ENCODE data around the gene NTM. TPM values are rescaled to one million over a fixed set of nuclear protein-coding genes. Genes with fewer than 3 reads are reported as not detected.
A peak's percentile ranks its signal among the peaks of the same experiment; 100 is the strongest.

NTM gene
- total and polyA plus RNA-seq, 4 experiments from 2014 or later: not detected

DNA sequence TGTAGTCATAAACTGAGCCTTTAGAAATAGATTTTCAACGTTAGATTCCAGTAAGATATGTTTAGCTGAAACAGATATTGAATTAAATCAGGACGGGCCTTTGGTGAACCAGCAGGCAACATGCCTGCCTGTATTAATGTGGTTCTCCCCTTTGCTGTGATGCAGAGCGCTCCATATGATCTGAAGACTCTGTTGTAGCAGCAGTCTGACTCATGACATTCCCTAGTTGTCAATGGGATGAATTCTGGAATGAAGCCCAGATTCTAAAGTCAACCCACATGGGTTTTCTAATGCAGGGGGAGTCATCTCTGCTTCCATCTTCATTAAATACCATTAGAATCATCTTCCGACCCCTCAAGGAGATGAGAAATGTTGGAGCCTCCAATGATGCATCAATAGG is 864.5 kb downstream of the NTM start:
- intact Hi-C loops (cut with micrococcal nuclease): no loop called here
- ChIA-PET POLR2A (ENCODE audit: partially characterized antibody) (no interaction called here), CTCF (ENCODE audit: partially characterized antibody) (no interaction called here)
- no peak overlapping the region for H3K27ac Mint-ChIP-seq
- no peaks in the 10 kb centered on the region for H3K4me1 Mint-ChIP-seq
- Histone ChIP-seq H3K4me1 (ENCODE audit: insufficient read depth, low read length) (no peaks in the 10 kb centered on the region), H3K36me3 (ENCODE audit: insufficient read depth, low read length) (no peaks in the 10 kb centered on the region), H3K27me3 (ENCODE audit: insufficient read depth, low read length) (no peaks in the 10 kb centered on the region), H3K9me3 (ENCODE audit: control insufficient read depth in 1 of 2, low read length in 2 of 2) (no peaks in the 10 kb centered on the region), H3K4me3 (ENCODE audit: low read length in 2 of 2) (no peak overlapping the region), H3K27ac (ENCODE audit: low read depth, low read length) (no peak overlapping the region)
- H3K36me3 Mint-ChIP-seq: no peaks in the 10 kb centered on the region
- peaks cover 0 to 2% (median 0%) of the 10 kb centered on the region in 8 donors for H3K9me3 Mint-ChIP-seq
- no peak for DNase-seq
- no peaks in the 10 kb centered on the region for H3K27me3 Mint-ChIP-seq
- H3K4me3 Mint-ChIP-seq: no peak overlapping the region

DNA sequence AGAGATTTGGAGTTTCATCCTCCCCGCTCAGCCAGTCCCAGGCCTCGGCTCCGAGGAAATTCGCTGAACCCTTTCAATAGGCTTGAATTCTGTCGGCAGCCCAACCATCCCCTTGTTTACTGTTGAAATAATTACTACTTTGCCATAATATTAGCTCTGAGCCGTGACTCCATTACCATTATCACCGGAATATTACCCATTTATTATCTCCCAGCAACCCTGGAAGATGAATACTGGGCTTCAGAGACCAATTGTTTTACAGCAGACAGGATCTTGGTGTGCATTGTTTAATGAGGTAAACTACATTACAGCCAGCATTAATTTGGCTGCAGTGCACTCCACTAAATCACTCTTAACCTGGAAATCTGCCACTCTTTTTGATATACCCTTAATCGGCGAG is 867.4 kb downstream of the NTM start:
- no peak for DNase-seq
- Mint-ChIP-seq H3K4me3 (no peak overlapping the region), H3K4me1 (no peaks in the 10 kb centered on the region), H3K27me3 (no peaks in the 10 kb centered on the region), H3K9me3 (peaks cover 0 to 2% (median 0%) of the 10 kb centered on the region in 8 donors), H3K27ac (peak overlapping the region in 1 of 7 donors; percentile 50), H3K36me3 (no peaks in the 10 kb centered on the region)
- H3K27me3 ChIP-seq (ENCODE audit: insufficient read depth, low read length): no peaks in the 10 kb centered on the region
- no peaks in the 10 kb centered on the region for H3K4me1 ChIP-seq (ENCODE audit: insufficient read depth, low read length)
- intact Hi-C loops (cut with micrococcal nuclease): no loop called here
- H3K27ac ChIP-seq (ENCODE audit: low read depth, low read length): no peak overlapping the region
- H3K4me3 ChIP-seq (ENCODE audit: low read length in 2 of 2): no peak overlapping the region
- H3K9me3 ChIP-seq (ENCODE audit: control insufficient read depth in 1 of 2, low read length in 2 of 2): no peaks in the 10 kb centered on the region
- ChIA-PET CTCF (ENCODE audit: partially characterized antibody) (no interaction called here), POLR2A (ENCODE audit: partially characterized antibody) (no interaction called here)
- H3K36me3 ChIP-seq (ENCODE audit: insufficient read depth, low read length): no peaks in the 10 kb centered on the region

DNA sequence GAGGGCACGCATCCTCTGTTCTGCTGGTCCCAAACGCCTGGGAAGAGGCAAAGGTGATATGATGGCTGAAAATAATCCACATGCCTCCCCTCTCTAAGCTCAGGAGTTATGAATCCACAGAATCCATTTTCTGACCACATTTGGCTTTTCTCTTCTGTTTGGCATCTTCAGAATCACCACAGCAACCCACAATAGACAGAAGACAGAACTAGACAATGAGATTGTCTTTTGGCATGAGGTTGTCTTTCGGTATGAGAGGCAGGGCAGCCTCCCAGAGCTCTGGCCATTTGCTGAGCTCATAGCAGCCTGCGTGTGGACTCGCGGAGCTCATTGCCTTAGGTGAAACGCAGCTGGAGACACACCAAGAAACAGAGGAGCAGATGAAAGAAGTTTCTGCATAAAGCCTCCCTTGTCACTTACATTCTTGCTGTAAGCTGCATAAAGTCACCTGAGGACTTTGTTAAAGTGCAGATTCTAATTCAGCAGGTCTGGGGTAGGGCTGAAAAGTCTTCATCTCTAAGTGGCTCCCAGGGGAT is 868.0 kb downstream of the NTM start:
- POLR2A ChIA-PET (ENCODE audit: partially characterized antibody): no interaction called here
- H3K36me3 Mint-ChIP-seq: no peaks in the 10 kb centered on the region
- H3K4me3 Mint-ChIP-seq: no peak overlapping the region
- Histone ChIP-seq H3K27me3 (ENCODE audit: insufficient read depth, low read length) (no peaks in the 10 kb centered on the region), H3K4me3 (ENCODE audit: low read length in 2 of 2) (no peak overlapping the region), H3K36me3 (ENCODE audit: insufficient read depth, low read length) (no peaks in the 10 kb centered on the region), H3K27ac (ENCODE audit: low read depth, low read length) (no peak overlapping the region), H3K4me1 (ENCODE audit: insufficient read depth, low read length) (no peaks in the 10 kb centered on the region), H3K9me3 (ENCODE audit: control insufficient read depth in 1 of 2, low read length in 2 of 2) (no peaks in the 10 kb centered on the region)
- no peaks in the 10 kb centered on the region for H3K27me3 Mint-ChIP-seq
- peaks cover 0 to 2% (median 0%) of the 10 kb centered on the region in 8 donors for H3K9me3 Mint-ChIP-seq
- H3K27ac Mint-ChIP-seq: no peak overlapping the region
- CTCF ChIA-PET (ENCODE audit: partially characterized antibody): no interaction called here
- no peaks in the 10 kb centered on the region for H3K4me1 Mint-ChIP-seq
- DNase-seq: no peak
- intact Hi-C loops (cut with micrococcal nuclease): no loop called here

DNA sequence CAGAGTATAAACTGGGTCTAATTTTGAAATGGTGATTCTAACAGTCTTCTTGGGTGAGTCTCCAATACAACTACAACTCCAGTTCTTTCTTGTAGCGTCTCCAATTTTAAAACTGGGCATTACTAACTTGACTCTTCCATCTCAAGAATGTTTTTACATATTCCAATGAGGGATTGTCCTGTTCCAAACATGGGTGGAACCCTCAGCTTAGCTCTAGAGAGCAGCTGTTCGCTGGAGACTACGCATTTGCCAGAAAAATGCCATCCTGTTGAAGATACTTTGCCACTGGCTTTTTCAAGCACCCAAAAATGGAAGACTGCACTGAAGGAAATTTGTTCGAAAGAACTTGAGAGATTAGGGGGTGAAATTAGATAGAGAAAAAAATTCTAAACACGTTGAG is 870.0 kb downstream of the NTM start:
- no peak overlapping the region for H3K4me3 ChIP-seq (ENCODE audit: low read length in 2 of 2)
- intact Hi-C loops (cut with micrococcal nuclease): no loop called here
- DNase-seq: no peak

DNA sequence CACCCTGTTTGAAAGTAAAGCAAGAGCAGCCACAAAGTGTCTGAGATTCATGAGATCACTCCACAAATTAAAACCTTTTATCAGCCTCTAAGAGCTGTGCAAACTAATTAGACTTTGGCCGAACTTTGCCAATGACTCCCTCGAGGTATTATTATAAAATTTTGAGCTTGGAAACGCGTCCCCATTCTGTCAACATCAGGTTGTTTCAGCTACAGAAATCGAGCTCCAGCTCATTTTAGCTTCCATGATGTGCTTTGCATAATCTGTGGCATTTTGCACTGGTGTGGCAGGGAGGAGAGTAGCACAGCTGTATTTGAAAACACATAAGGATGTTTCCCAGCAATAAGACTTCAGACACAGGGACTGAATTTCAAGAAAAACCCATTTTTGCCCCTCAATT is 872.2 kb downstream of the NTM start:
- Mint-ChIP-seq H3K36me3 (no peaks in the 10 kb centered on the region), H3K4me3 (no peak overlapping the region), H3K27me3 (no peaks in the 10 kb centered on the region), H3K9me3 (peaks cover 0 to 2% (median 0%) of the 10 kb centered on the region in 8 donors), H3K27ac (no peak overlapping the region), H3K4me1 (no peaks in the 10 kb centered on the region)
- H3K27me3 ChIP-seq (ENCODE audit: insufficient read depth, low read length): no peaks in the 10 kb centered on the region
- DNase-seq: no peak
- no peak overlapping the region for H3K27ac ChIP-seq (ENCODE audit: low read depth, low read length)
- ChIA-PET POLR2A (ENCODE audit: partially characterized antibody) (no interaction called here), CTCF (ENCODE audit: partially characterized antibody) (no interaction called here)
- H3K4me3 ChIP-seq (ENCODE audit: low read length in 2 of 2): no peak overlapping the region
- H3K36me3 ChIP-seq (ENCODE audit: insufficient read depth, low read length): no peaks in the 10 kb centered on the region
- no peaks in the 10 kb centered on the region for H3K9me3 ChIP-seq (ENCODE audit: control insufficient read depth in 1 of 2, low read length in 2 of 2)
- intact Hi-C loops (cut with micrococcal nuclease): no loop called here
- no peaks in the 10 kb centered on the region for H3K4me1 ChIP-seq (ENCODE audit: insufficient read depth, low read length)

More for the DNA sequence above, 870.0 kb downstream of the NTM start:
- H3K27me3 Mint-ChIP-seq: no peaks in the 10 kb centered on the region
- Histone ChIP-seq H3K27ac (ENCODE audit: low read depth, low read length) (no peak overlapping the region), H3K27me3 (ENCODE audit: insufficient read depth, low read length) (no peaks in the 10 kb centered on the region), H3K36me3 (ENCODE audit: insufficient read depth, low read length) (no peaks in the 10 kb centered on the region), H3K9me3 (ENCODE audit: control insufficient read depth in 1 of 2, low read length in 2 of 2) (no peaks in the 10 kb centered on the region), H3K4me1 (ENCODE audit: insufficient read depth, low read length) (no peaks in the 10 kb centered on the region)
- H3K27ac Mint-ChIP-seq: no peak overlapping the region
- ChIA-PET CTCF (ENCODE audit: partially characterized antibody) (no interaction called here), POLR2A (ENCODE audit: partially characterized antibody) (no interaction called here)
- peaks cover 0 to 2% (median 0%) of the 10 kb centered on the region in 8 donors for H3K9me3 Mint-ChIP-seq
- no peaks in the 10 kb centered on the region for H3K4me1 Mint-ChIP-seq
- H3K4me3 Mint-ChIP-seq: no peak overlapping the region
- no peaks in the 10 kb centered on the region for H3K36me3 Mint-ChIP-seq

DNA sequence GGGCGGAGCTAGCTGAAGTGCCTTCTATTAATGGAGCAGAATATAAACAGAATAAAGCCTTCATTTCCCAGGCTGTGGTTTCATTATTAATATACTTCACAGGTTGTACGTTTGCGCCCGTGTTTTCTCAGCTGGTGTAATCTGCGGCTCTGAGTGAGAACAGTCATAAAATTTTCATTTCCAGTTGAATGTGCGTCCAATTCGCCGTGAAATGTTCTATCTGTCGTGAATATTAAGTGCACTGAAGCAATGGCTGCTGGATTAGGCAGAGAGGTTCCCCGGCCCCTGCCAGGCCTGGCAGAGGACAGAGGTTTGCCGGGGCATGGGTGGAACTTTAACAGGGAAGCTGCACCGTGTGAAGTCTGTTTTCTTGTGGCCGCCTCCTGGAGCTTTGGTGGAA is 874.4 kb downstream of the NTM start:
- Histone ChIP-seq H3K27me3 (ENCODE audit: insufficient read depth, low read length) (no peaks in the 10 kb centered on the region), H3K36me3 (ENCODE audit: insufficient read depth, low read length) (no peaks in the 10 kb centered on the region), H3K4me1 (ENCODE audit: insufficient read depth, low read length) (no peaks in the 10 kb centered on the region), H3K4me3 (ENCODE audit: low read length in 2 of 2) (no peak overlapping the region), H3K9me3 (ENCODE audit: control insufficient read depth in 1 of 2, low read length in 2 of 2) (no peaks in the 10 kb centered on the region), H3K27ac (ENCODE audit: low read depth, low read length) (no peak overlapping the region)
- no peak for DNase-seq
- Mint-ChIP-seq H3K27me3 (no peaks in the 10 kb centered on the region), H3K9me3 (peaks cover 0 to 4% (median 0%) of the 10 kb centered on the region in 8 donors), H3K4me1 (no peaks in the 10 kb centered on the region), H3K27ac (no peak overlapping the region), H3K4me3 (no peak overlapping the region), H3K36me3 (no peaks in the 10 kb centered on the region)
- intact Hi-C loops (cut with micrococcal nuclease): no loop called here
- CTCF ChIA-PET (ENCODE audit: partially characterized antibody): no interaction called here
- POLR2A ChIA-PET (ENCODE audit: partially characterized antibody): no interaction called here

DNA sequence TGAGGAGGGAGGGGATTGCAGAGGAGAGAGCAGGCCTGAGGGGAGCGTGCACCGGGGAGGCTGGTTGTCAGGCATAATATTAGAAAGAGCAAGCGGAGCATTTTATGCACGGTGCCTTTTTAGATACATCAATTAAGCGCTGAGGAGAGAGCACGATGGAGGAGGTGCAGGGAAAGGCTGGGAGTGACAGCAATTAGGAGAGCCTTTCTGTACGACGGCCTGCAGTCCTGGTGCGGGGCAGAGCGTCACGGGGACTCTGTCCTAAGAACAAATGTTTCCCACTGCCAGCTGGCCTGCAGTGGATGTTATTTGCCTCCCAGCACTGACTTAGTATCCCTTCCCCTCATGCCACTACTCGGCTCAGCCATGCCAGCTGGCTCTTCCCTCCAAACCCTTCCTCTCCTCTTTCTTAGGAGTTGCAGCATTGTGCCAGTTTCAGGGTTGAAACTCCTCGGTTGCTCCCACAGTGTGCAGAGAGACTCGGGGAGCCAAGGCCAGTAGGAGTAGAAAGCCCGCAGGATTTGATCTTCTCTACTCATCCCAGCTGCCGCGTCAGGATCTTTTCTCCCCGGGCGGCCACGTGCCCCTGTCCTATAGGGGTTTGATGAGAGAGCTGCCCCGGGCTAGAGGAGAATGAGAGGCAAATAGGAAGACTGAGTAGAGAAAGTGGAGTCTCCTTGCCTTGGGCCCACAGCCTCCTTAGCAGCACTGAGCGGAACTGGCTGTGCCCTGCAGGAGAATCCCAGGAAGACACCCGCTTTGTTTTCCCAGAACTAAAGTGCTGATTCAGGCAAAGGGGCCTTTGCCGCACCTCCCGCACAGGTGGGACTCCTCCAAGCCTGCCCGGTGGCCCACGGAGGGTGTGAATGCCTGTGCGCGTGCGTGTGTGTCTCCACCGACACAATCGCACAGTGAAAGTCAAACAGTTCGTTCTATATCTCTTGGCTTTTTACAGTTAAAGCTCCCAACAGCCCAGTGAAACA is 875.3 kb downstream of the NTM start:
- Mint-ChIP-seq H3K27me3 (no peaks in the 10 kb centered on the region), H3K36me3 (no peaks in the 10 kb centered on the region), H3K4me3 (no peak overlapping the region), H3K27ac (no peak overlapping the region), H3K4me1 (no peaks in the 10 kb centered on the region), H3K9me3 (peaks cover 0 to 4% (median 0%) of the 10 kb centered on the region in 8 donors)
- CTCF ChIA-PET (ENCODE audit: partially characterized antibody): no interaction called here
- no peaks in the 10 kb centered on the region for H3K9me3 ChIP-seq (ENCODE audit: control insufficient read depth in 1 of 2, low read length in 2 of 2)
- H3K36me3 ChIP-seq (ENCODE audit: insufficient read depth, low read length): no peaks in the 10 kb centered on the region
- H3K27me3 ChIP-seq (ENCODE audit: insufficient read depth, low read length): no peaks in the 10 kb centered on the region
- POLR2A ChIA-PET (ENCODE audit: partially characterized antibody): no interaction called here
- H3K27ac ChIP-seq (ENCODE audit: low read depth, low read length): no peak overlapping the region
- no peaks in the 10 kb centered on the region for H3K4me1 ChIP-seq (ENCODE audit: insufficient read depth, low read length)
- H3K4me3 ChIP-seq (ENCODE audit: low read length in 2 of 2): no peak overlapping the region
- DNase-seq: no peak
- intact Hi-C loops (cut with micrococcal nuclease): no loop called here

Measured in CD4-positive, alpha-beta memory T cell (primary cell).